Raji (cell line): Measurements from ENCODE around the gene NSF.

Source experiments
- POLR2A ChIP-seq: IDR thresholded peaks from 2 replicates; pipeline ENCODE4 v1.6.1; 2011; ENCODE audit warnings: low read depth, low read length, control low read depth; ENCODE audit not compliant: insufficient read depth

Gene NSF

DNA sequence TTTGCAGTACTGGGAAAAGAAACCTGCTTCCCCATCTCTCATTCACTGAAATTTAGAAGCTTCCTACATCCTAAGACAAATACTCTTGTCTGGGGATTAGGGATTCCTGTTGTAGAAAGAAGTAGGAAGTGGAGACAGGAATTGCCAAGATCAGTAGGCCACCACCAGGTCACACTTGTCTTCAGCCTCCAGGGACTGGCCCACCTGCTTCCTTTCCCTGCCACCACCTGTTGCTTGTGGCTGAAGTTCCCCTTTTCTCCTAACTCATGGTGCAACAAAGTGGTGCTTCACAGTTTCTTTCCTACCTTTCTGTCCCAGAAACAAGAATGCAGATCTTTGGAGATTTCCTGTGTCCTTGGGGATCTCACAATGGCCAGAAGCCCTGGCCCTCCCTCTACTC lies 145.6 kb downstream of the NSF start:
- TF ChIP-seq POLR2A, result no peak

DNA sequence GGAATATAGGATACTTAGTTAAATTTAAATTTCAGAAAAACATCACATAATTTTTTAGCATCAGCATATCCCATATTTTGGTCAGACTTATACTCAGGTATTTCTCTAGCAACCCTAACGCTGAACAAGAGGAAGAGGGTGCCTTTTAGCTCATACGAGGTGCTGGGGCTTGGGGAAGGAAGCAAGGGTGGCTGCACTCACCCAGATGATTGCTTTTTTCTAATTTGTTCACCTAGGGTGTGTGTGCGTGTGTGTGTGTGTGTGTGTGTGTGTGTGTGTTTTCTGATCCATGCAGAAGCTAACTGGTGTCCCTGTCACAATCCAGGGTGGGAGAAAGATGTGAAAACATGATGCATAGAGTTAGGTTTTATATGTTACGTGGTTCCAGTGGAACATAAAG lies 146.9 kb downstream of the NSF start:
- TF ChIP-seq POLR2A, result no peak

DNA sequence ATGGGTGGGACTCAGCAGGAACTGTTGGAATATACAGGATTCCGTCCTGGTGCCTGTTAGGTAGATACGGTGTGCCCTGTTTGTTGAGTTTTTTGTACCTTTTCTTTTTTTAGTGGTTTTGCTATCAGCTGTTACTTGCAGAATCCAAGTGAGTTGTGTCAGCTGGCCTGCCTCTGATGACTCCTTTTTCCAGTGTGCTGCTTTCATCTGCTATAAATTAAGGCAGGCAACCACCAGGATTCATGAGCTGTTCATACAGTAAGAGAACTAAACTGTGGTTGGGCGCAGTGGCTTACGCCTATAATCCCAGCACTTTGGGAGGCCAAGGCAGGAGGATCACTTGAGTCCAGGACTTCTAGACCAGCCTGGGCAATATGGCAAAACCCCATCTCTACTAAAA lies 148.1 kb downstream of the NSF start:
- no peak for TF ChIP-seq POLR2A

DNA sequence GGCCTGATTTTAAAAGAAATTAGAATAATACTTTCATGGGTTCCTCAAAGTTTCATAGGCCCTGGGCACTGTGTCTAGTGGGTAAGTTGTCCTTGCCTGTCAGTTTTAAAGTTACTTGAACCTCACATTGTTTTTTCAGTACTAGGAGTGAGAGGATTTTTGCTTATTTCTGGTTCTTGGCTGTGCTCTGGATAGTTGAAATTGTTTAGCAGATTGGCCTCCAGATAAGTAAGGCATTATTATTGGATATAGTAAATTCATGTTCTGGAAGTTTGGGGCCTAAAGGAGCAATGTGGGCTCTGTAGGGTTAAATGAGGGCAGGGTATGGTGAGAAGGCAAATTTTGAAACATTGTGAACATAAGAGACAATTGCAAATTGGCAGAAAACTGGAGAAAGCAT lies 149.5 kb downstream of the NSF start:
- no peak for TF ChIP-seq POLR2A

DNA sequence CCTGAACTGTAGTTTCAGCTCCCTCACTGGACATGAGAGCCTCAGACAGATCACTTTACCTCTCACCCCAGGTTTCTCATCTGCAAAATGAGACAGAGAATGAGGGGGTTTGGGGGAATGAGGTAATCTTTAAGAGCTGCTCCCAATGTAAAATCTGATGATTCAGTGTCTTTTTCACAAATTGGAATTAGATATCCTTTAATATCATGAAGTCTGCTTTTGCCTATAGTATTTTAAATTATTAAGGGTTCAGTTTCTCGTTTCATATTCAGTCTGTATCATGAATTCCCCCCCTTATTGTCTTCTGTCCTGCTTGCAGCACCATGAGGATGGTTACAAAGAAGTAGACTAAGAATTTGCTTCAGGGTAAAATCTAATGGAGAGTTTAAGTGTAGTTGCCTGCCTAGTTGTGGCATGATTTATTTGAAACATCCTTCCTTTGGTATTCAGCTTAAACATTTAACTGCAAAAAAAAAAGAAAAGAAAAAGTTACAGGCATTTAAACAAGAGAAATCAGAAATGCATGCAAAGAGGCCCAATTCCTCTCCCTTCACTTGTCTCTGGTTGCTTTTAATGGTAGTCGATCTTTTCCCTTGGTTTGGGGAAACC lies 150.8 kb downstream of the NSF start:
- no peak for TF ChIP-seq POLR2A

DNA sequence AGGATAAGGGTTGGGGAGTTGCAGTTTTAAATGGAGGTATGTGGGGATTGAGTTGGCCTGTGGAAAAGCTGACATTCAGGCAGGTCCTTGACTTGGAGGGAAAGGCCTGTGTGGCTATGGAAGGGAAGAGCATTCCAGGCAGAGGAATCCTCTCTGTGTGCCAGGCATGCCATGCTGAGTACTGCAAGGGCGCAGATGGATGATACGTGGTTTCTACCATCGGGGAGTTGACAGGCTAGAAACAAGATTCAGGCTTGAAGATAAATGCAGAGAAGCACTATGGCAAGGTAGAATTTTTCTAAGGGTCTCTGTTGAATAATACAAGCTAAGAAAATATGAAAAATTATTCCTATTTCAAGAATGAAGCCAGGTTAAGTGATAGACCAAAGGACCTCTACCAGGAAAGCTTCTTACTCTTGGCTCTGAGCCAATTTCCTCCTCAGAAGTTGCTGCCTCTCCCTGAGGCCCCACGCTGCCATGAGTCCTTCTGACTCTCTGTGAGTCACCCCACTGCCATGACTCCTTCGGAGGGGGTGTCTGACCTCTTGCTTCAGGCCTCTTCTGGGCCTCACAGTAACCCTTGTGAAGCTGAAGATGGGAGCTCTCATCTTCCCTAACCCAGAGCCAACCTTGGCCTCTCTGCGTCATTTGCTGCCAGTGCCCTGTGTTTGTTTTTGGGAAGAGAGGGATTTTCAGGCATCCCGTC lies 152.2 kb downstream of the NSF start:
- no peak for TF ChIP-seq POLR2A

DNA sequence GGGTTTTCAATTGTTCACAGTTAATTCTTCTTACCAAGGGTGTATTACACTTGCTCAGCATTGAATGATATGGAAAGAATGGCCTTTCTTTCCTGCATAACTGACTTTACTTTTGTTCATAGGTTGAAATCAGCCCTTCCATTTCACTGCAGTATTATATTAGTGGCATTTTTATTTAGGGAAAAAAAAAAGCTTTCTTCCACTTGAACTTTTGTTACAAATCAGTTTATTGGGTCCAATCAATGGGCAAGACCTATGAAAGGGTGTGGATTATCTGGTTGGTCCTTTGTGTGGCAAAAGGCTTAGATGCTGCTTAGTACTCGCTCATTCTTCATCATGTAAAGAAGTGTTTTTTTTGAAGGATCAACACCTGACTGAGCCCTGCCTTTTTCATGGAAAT lies 154.0 kb downstream of the NSF start:
- TF ChIP-seq POLR2A, result no peak

DNA sequence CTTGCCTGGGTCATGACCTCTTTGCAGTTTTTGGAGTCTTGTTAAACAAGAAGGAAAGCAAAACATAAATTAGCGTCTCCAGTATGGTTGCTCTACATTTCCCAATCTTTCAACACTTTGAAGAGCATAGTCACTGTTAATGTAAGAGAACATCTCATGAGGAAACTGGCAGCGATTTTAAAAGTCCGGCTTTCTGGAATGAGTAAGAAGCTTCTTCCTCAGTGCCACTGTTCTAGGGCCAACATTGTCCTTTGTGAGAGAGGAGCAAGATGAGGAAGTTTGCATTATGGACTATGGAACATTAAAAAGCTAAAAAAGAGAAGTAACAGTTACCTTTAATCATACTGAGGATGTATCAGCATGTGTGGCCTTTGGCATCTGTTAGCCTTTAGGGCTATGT lies 154.9 kb downstream of the NSF start:
- no peak for TF ChIP-seq POLR2A

DNA sequence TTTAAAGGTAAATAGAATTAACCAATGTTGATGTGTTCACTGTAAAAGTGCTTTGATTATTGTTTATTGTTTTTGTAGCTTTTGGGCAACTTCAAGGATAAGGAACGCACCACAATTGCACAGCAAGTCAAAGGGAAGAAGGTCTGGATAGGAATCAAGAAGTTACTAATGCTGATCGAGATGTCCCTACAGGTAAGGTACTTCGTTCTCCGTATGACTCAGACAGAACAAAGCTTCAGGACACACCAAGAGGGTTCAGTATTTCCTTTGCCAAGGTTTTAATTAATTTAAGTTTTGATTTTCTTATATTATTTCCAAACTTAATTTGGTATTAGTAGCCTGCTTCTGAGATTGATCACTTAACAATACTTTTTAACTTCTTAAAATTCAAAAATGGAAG lies 161.0 kb downstream of the NSF start:
- TF ChIP-seq POLR2A, result no peak

DNA sequence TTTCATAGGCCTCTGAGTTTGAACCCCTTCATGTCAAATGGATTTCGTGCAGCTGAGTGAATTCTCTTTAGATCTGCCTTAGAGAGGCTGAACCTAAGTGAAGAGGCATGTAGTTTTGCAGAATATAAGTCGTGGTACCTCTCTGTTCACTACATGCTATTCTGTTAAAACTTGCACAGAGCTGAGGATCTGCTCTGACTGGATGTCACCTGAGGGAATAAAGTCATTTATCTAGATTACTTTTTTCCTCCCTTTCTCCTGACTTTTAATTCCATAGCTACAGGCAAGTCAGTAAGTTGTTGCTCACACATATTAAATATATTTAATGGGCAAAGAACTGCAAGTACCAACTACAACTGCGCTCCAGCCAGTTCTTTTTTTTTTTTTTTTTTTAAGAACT lies 163.3 kb downstream of the NSF start:
- TF ChIP-seq POLR2A, result no peak

DNA sequence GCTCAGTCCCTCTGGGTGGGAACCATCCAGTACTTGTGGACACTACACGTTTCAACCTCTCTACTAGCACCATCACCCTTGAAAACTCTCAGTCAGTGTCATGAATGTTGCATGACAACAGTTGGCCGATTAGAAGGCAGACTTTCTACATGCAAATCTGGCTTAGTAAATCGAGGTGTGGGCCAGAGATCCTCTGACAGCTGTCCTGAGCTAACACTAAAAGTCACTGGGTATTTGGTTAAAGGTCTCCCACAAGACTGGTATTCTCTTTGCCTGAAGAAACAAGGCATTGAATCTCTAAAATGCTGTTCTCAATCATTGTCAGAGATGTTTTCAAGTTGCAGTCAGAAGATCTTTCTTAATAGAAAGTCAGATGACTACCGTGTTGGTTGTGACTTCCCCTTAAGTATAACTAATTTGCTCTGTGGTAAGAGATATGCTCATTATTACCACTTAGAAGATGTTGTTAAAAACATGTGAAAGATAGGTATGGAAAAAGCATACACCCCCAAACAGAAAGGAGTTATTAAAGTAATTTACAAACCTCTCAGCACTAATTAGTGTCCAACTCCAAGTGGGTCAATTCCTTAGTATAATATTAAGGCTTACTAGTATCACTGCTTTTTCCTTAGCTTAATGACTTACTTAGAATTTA lies 165.7 kb downstream of the NSF start:
- no peak for TF ChIP-seq POLR2A

DNA sequence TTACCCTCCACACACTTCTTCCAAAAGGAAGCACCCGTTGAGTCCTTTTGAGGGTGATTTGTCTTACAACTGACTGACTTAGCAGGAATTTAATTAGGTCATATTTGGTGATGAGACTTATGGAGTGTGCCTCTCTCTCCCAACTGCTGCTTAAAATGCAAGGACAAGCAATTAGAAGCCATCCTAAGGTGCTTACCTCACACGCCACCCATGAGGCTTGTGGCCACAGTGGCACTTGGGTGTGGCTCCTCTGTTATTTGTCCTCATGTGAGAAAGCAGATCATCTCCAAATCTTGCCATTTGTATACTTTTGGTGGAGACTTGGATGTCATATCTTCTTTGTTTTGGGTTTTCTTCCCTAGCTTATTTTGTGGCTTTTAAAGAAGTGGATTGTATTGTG lies 166.4 kb downstream of the NSF start:
- TF ChIP-seq POLR2A, result no peak

DNA sequence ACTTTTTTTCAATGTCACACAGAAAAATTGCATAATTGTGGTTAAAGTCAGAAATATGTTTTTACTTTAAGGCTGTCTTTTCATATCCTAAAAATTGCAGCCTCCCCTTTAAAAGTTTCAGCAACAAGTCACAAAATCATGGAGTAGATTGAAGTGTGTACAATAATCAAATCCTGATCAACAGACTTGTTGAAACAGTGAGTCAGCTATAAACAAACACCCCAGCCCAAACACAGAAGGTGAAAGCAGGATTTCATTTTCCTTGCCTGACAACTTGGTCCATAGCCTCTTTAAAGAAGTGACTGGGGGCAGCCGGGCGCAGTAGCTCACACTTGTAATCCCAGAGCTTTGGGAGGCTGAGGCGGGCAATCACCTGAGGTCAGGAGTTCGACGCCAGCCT lies 168.1 kb downstream of the NSF start:
- TF ChIP-seq POLR2A, result no peak

DNA sequence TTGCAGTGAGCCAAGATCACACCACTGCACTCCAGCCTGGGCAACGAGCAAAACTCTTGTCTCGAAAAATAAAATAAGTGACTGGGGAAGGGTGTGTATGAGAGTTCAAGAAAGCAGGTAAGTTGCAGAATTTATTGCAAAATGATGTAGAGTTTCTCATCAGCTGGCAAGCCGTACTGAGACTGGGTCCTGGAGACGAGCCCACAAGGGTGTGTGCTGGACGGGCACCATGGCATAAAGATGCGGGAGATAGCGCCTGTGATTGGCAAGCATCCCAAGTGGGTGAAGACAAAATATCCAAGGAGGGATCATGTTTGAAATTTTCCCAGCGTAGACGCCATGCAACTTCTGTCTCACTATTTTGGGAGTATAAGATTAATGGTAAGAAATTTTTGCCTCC lies 168.7 kb downstream of the NSF start:
- TF ChIP-seq POLR2A, result no peak

DNA sequence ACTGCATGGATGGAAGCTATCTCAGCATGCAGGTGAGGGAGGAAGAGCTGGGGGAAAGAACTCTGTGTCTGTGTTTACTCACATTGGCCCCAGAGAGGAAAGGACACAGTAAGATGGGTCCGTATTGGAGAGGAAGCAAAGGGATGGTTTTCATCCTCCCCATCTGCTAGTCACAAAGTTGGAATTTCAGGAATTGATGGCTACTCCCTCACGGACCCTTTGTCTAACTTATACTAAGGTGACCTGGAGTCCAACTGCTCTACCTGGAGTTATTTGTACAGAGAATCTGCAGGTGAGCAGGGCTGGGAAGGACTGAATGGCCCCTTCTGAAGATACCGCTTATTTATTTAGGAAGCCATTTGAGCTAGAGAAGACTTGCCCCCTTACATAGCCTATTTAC lies 172.9 kb downstream of the NSF start:
- TF ChIP-seq POLR2A, result no peak

DNA sequence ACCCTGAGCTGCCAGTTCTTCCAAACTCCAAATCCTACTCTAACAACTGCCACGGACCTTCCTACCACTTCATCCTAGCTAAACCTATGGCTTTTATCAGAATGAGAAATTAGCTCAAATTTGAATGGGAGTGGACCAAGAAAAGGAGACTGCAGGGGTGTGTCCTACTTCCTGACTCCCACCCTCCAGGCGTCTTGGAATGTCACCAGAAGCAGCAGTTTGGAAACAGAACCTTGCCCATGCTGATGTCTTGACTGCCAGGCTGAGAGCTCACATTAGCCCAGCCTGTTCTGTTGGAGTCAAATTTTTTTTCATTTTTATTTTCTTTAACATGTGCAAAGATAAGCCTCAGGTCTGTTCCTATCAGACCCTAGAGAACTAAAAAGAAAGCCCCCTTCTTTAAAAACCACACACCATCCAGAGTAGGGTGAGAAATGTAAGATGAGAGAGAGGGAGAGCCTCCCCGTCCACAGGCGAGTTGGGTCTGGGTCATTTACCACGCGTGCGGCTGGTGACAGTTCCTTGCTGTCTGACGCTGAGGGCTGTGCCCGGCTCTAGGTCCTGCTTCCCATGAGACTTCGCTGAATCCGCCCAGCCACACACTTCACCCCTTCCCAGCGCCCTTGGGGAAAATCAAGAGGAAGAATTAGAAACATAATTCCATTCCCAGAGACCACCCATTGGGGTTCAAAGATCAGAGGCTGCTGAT lies 173.7 kb downstream of the NSF start:
- no peak for TF ChIP-seq POLR2A
